H1 (cell line): ENCODE measurements around the gene ICAM3. TPM values are rescaled to one million over a fixed set of nuclear protein-coding genes. Genes with fewer than 3 reads are reported as not detected.

ENCODE experiments used
- ASH2L ChIP-seq: fragments of 200-600, 300-600 bp; sonication (generic); IDR thresholded peaks from one replicate; pipeline ENCODE4 v1.7.1; 2017; ENCODE audit warnings: low read length
- BRCA1 ChIP-seq: IDR thresholded peaks from 2 replicates; pipeline ENCODE4 v1.6.1; 2012; ENCODE audit warnings: low read depth, low read length, improper control_type of control experiment
- CBX8 ChIP-seq: fragments of 300-800, 300-1000 bp; sonication (generic); IDR thresholded peaks from 2 replicates; pipeline ENCODE4 v1.7.1; 2016; ENCODE audit warnings: low read depth, low read length, borderline replicate concordance
- CREB1 ChIP-seq: IDR thresholded peaks from 2 replicates; pipeline ENCODE4 v1.6.1; 2012; ENCODE audit warnings: inconsistent platforms
- E2F6 ChIP-seq: IDR thresholded peaks from 2 replicates; pipeline ENCODE4 v1.6.1; 2012; ENCODE audit warnings: inconsistent platforms
- HDAC2 ChIP-seq, 2 experiments: fragments of 300-600 bp in 1 of 2; sonication (generic) in 1 of 2; IDR thresholded peaks; 2 replicates each; pipeline ENCODE4 v1.6.1; 2011 to 2012; ENCODE audit warnings: low read depth in 2 of 2, low read length in 2 of 2, mild to moderate bottlenecking in 2 of 2, moderate library complexity in 2 of 2, borderline replicate concordance in 1 of 2, inconsistent platforms in 1 of 2
- MAFK ChIP-seq: IDR thresholded peaks from 2 replicates; pipeline ENCODE4 v1.6.1; 2012; ENCODE audit warnings: low read depth, mild to moderate bottlenecking, improper control_type of control experiment, low read length
- NANOG ChIP-seq: IDR thresholded peaks from 2 replicates; pipeline ENCODE4 v1.6.1; 2011; ENCODE audit warnings: low read length, low read depth, mild to moderate bottlenecking, inconsistent platforms; ENCODE audit not compliant: insufficient read depth, poor library complexity, severe bottlenecking
- PHF8 ChIP-seq: fragments of 200-600 bp; sonication (generic); conservative IDR thresholded peaks from 2 replicates; pipeline ENCODE4 v1.7.1; 2012; ENCODE audit warnings: low read depth, mild to moderate bottlenecking, inconsistent platforms, low read length, moderate library complexity
- RAD21 ChIP-seq, 2 experiments: IDR thresholded peaks in 1 of 2; conservative IDR thresholded peaks in 1 of 2; 2 replicates each; pipeline ENCODE4 v1.6.1; 2011; ENCODE audit warnings: low read depth in 2 of 2, low read length in 2 of 2, improper control_type of control experiment in 1 of 2, inconsistent platforms in 1 of 2, mild to moderate bottlenecking in 1 of 2, moderate library complexity in 1 of 2
- RBBP5 ChIP-seq: IDR thresholded peaks from 2 replicates; pipeline ENCODE4 v1.7.1; 2012; ENCODE audit warnings: low read depth, mild to moderate bottlenecking, inconsistent platforms, low read length, moderate library complexity, borderline replicate concordance
- RFX5 ChIP-seq: IDR thresholded peaks from 2 replicates; pipeline ENCODE4 v1.6.1; 2011; ENCODE audit warnings: low read depth, low read length, improper control_type of control experiment, borderline replicate concordance
- RNF2 ChIP-seq: fragments of 200-900, 300-1000 bp; sonication (generic); IDR thresholded peaks from 2 replicates; pipeline ENCODE4 v1.7.1; 2016; ENCODE audit warnings: borderline replicate concordance, low read depth, mild to moderate bottlenecking, antibody characterized with exemption, low read length; ENCODE audit not compliant: poor library complexity, severe bottlenecking; ENCODE audit errors: missing control alignments
- SAP30 ChIP-seq: fragments of 300-600 bp; sonication (generic); IDR thresholded peaks from 2 replicates; pipeline ENCODE4 v1.7.1; 2012; ENCODE audit warnings: low read length, moderate library complexity, mild to moderate bottlenecking, inconsistent platforms; ENCODE audit not compliant: insufficient read depth, insufficient replicate concordance
- SIN3A ChIP-seq, 2 experiments: IDR thresholded peaks in 1 of 2; conservative IDR thresholded peaks in 1 of 2; 2 replicates each; pipeline ENCODE4 v1.6.1; 2011 to 2012; ENCODE audit warnings: low read length in 2 of 2, improper control_type of control experiment in 1 of 2, low read depth in 1 of 2, mild to moderate bottlenecking in 1 of 2
- SIRT6 ChIP-seq: IDR thresholded peaks from one replicate; pipeline ENCODE4 v1.7.1; 2012; ENCODE audit warnings: low read length, inconsistent platforms
- SP2 ChIP-seq: IDR thresholded peaks from 2 replicates; pipeline ENCODE4 v1.6.1; 2012; ENCODE audit warnings: mild to moderate bottlenecking, low read length, inconsistent platforms
- SUZ12 ChIP-seq: fragments of 200-600 bp; sonication (generic); IDR thresholded peaks from 2 replicates; pipeline ENCODE4 v1.6.1; 2012; ENCODE audit warnings: mild to moderate bottlenecking, inconsistent platforms, low read length, moderate library complexity, mixed read lengths
- TAF1 ChIP-seq: IDR thresholded peaks from 2 replicates; pipeline ENCODE4 v1.6.1; 2011; ENCODE audit warnings: mild to moderate bottlenecking, low read depth, low read length
- TEAD4 ChIP-seq: IDR thresholded peaks from 2 replicates; pipeline ENCODE4 v1.6.1; 2012; ENCODE audit warnings: low read depth, low read length, inconsistent platforms, mixed read lengths
- polyA plus RNA-seq, 7 experiments: library from polyadenylated mRNA; depleted of rRNA in 3 of 7; stranded (reverse) in 5 of 7; unstranded in 2 of 7; fragments of >200 nt in 5 of 7; fragments of 200-250 nt in 2 of 7; gene quantifications; 1 replicate in 5 of 7; 2 replicates in 1 of 7; 4 replicates in 1 of 7; pipeline versions ENCODE4 v1.2.1 to v1.2.3, GENCODE V29; 2011 to 2013; ENCODE audit warnings: missing spikeins in 2 of 7, mixed read lengths in 2 of 7
- total RNA-seq: library from RNA; stranded (reverse); fragmentation: NEBNext Ultra II Directional; extraction: Animal tissue kit (Norgen Biotek cat#: 25700); gene quantifications from 2 replicates; pipeline ENCODE4 v1.2.1, GENCODE V29; 2021
- TF ChIP-seq, protein P1 (sequence below): IDR thresholded peaks from 2 replicates; pipeline ENCODE4 v1.6.1; 2012; ENCODE audit warnings: inconsistent platforms

ICAM3 gene
- total and polyA plus RNA-seq, 2 of the 8 experiments (the other 6 are each of a cell fraction or from before 2014, with no cell fraction given), result 15.4 to 16.5 TPM

- TF ChIP-seq RAD21 (IDR thresholded peaks at IDR 0.05 in 1 of 2, conservative IDR thresholded peaks at IDR 0.05 in 1 of 2; ENCODE audit: low read depth in 2 of 2, low read length in 2 of 2), result no peak
- TF ChIP-seq CBX8, result no peak
- no peak for TF ChIP-seq CREB1
- no peak for TF ChIP-seq PHF8
- no peak for TF ChIP-seq HDAC2 (IDR thresholded peaks at IDR 0.05; ENCODE audit: borderline replicate concordance in 1 of 2, low read depth in 2 of 2, low read length in 2 of 2)
- 0 out of 2 replicates have a peak, but pooled peaks have one; percentile 58 for TF ChIP-seq TEAD4
- no peak for TF ChIP-seq SP2
- TF ChIP-seq, protein P1, sequence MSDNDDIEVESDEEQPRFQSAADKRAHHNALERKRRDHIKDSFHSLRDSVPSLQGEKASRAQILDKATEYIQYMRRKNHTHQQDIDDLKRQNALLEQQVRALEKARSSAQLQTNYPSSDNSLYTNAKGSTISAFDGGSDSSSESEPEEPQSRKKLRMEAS, result peak; percentile 86
- no peak for TF ChIP-seq TAF1
- no peak for TF ChIP-seq NANOG
- peak in 1 of 2 experiments; percentile 19; a peak in 1 of 4 replicates for TF ChIP-seq SIN3A (conservative IDR thresholded peaks at IDR 0.05 in 1 of 2, IDR thresholded peaks at IDR 0.05 in 1 of 2; ENCODE audit: low read depth in 1 of 2, low read length in 2 of 2)
- no peak for TF ChIP-seq SIRT6
- no peak for TF ChIP-seq MAFK
- no peak for TF ChIP-seq RFX5
- TF ChIP-seq SUZ12, result peak; percentile 57; the same call in 1 of the 2 replicates
- TF ChIP-seq SAP30, result no peak
- TF ChIP-seq RNF2, result no peak
- peak; percentile 71 for TF ChIP-seq ASH2L
- peak; percentile 85 for TF ChIP-seq E2F6
- TF ChIP-seq BRCA1, result no peak
- peak; percentile 49; the same call in 1 of the 2 replicates for TF ChIP-seq RBBP5
Observed at GRCh38 chr19:10286803-10287737, 52.4 kb downstream of the ICAM3 start, which contains the start of gene ICAM4 (continued).
